Measurements from ENCODE around the gene FAM20C.

DNA sequence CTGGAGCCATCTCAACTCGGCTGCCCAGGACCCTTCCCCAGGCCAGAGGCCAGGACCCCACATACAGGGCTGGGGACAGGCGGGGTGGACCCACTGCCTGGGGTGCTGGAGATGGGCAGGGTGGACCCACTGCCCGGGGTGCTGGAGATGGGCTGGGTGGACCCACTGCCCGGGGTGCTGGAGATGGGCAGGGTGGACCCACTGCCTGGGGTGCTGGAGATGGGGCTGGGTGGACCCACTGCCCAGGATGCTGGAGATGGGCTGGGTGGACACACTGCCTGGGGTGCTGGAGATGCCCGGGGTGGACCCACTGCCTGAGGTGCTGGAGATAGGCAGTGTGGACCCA lies 65.2 kb downstream of the FAM20C start:
- TF ChIP-seq CTCF (conservative IDR thresholded peaks at IDR 0.05; ENCODE audit: low read depth, low read length) (no peak), EZH2 (IDR thresholded peaks at IDR 0.05; ENCODE audit: borderline replicate concordance, low read depth, low read length, poor library complexity, severe bottlenecking) (no peak)

Data from A673 (cell line).